Gastrocnemius medialis (tissue), 4 donors: ENCODE results near the gene ZFAND2B. TPM values are rescaled to one million over a fixed set of nuclear protein-coding genes. Genes with fewer than 3 reads are reported as not detected.

Experiments
- ATAC-seq, 2 donors: fragments of 150-250 bp; one replicate each; pipeline ENCODE4 v1.9.1; 2016
- DNase-seq, 2 donors: peaks; one replicate each; pipeline ENCODE4 v3.0.0-alpha.2; 2019
- H3K27ac ChIP-seq, 4 donors: fragments of 200-600 bp; sonication (generic); 1 replicate in 1 of 4; 2 replicates in 3 of 4; pipeline ENCODE4 v1.5.1; 2016 to 2018; ENCODE audit warnings: mild to moderate bottlenecking in 2 of 4, moderate library complexity in 1 of 4
- H3K27me3 ChIP-seq, 3 donors: fragments of 200-600 bp; sonication (generic) in 2 of 3; 1 replicate in 1 of 3; 2 replicates in 2 of 3; pipeline versions ENCODE4 v1.5.1 to v1.6.0; 2016 to 2019; ENCODE audit warnings: mild to moderate bottlenecking in 1 of 3, moderate library complexity in 1 of 3
- H3K36me3 ChIP-seq, 2 donors: fragments of 200-600 bp; sonication (generic) in 1 of 2; one replicate each; pipeline ENCODE4 v1.5.1; 2017 to 2018
- H3K4me1 ChIP-seq, 2 donors: fragments of 200-600 bp; sonication (generic) in 1 of 2; one replicate each; pipeline ENCODE4 v1.5.1; 2016 to 2017; ENCODE audit warnings: mild to moderate bottlenecking in 2 of 2
- H3K4me3 ChIP-seq, 4 donors: fragments of 200-600 bp; sonication (generic) in 3 of 4; 1 replicate in 1 of 4; 2 replicates in 3 of 4; pipeline ENCODE4 v1.5.1; 2016 to 2019; ENCODE audit warnings: mild to moderate bottlenecking in 2 of 4
- H3K9me3 ChIP-seq, 3 donors: fragments of 200-600 bp; sonication (generic) in 2 of 3; 1 replicate in 1 of 3; 2 replicates in 2 of 3; pipeline ENCODE4 v1.5.1; 2016 to 2019
- POLR2A ChIP-seq, 2 donors: fragments of 450-650 bp; IDR thresholded peaks; one replicate each; pipeline ENCODE4 v1.6.1; 2017; ENCODE audit warnings: antibody characterized with exemption in 2 of 2, mild to moderate bottlenecking in 2 of 2, moderate library complexity in 2 of 2
- in situ Hi-C, 4 donors: fragments of 200-750 bp; cut with MboI; loops; one replicate each; pipeline versions ENCODE4 v1.15.0 to v1.8.0; 2017; ENCODE audit warnings: low sequenced_read_pairs in 4 of 4
- intact Hi-C: fragments of 100-400 bp; cut with DNase I; formaldehyde crosslinking; loops from one replicate; pipeline ENCODE4 v1.15.1; 2023; ENCODE audit warnings: low total_unique reads
- total RNA-seq, 4 donors: library from RNA; depleted of rRNA; stranded (reverse); fragments of >200 nt; gene quantifications; one replicate each; pipeline versions ENCODE4 v1.1.0 to v1.2.3, GENCODE V29; 2016
- TF ChIP-seq, protein P1 (sequence below), 5 experiments: fragments of 450-650 bp in 3 of 5; fragments of 200-600 bp in 2 of 5; sonication (generic) in 2 of 5; IDR thresholded peaks in 4 of 5; conservative IDR thresholded peaks in 1 of 5; 1 replicate in 4 of 5; 2 replicates in 1 of 5; pipeline ENCODE4 v1.5.1; 2016 to 2019; ENCODE audit warnings: antibody characterized with exemption in 5 of 5, mild to moderate bottlenecking in 3 of 5, moderate library complexity in 3 of 5

ZFAND2B gene
- total RNA-seq, 4 donors from 2014 or later = 33.2 to 60.8 (median 41.2) TPM

DNA sequence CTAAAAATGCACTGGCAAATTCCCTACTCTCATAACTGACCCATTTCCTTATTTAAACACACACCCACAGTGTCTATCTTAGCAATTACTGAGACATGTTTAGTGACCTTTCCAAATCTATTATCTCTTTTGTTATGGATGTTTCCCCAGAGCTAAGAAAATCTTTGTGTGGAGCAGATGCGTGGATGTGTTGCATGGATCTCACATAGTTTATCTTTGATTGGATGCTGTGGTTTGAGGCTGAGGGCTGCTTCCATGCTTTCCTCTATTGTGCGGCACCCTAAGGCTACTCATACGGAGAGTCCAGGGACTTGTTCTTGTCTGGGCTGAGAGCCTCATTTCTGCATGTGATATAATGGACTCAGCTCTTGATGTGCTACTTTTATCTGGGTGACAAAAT, 27.7 kb downstream of the ZFAND2B start:
- intact Hi-C loops = no loop called here
- H3K36me3 ChIP-seq = peaks cover 0 to 66% of the 10 kb centered on the region in 2 donors

DNA sequence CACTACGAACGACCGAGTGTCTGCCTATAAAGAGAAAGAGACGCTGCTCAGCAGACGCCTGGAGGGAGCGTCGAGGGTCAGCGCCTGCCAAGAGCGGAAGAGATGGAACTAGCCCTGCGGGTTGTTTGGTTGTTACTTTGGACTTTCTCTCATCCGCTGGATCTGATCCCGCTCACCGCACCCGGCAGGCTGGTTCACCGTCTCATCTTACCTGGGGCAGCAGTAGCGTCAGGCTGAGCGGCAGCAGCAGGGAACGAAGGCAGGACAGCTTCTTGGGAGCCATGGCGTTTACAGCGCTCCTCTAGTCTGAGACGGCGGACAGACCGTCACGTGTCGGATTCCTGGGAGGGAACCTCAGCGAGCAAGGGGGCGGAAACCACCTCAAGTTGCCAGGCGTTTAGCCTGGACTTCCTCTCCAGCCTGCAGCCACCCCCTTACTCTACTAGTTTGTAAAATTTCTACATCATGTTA, 36.7 kb downstream of the ZFAND2B start:
- Histone ChIP-seq H3K4me1 (peaks cover 26 to 27% of the 10 kb centered on the region in 2 donors), H3K4me3 (no peak overlapping the region), H3K9me3 (no peaks in the 10 kb centered on the region), H3K36me3 (peaks cover 0 to under 1% of the 10 kb centered on the region in 2 donors), H3K27ac (no peak overlapping the region), H3K27me3 (no peaks in the 10 kb centered on the region)
- no peak for TF ChIP-seq POLR2A (IDR thresholded peaks at IDR 0.05)
- TF ChIP-seq, protein P1, sequence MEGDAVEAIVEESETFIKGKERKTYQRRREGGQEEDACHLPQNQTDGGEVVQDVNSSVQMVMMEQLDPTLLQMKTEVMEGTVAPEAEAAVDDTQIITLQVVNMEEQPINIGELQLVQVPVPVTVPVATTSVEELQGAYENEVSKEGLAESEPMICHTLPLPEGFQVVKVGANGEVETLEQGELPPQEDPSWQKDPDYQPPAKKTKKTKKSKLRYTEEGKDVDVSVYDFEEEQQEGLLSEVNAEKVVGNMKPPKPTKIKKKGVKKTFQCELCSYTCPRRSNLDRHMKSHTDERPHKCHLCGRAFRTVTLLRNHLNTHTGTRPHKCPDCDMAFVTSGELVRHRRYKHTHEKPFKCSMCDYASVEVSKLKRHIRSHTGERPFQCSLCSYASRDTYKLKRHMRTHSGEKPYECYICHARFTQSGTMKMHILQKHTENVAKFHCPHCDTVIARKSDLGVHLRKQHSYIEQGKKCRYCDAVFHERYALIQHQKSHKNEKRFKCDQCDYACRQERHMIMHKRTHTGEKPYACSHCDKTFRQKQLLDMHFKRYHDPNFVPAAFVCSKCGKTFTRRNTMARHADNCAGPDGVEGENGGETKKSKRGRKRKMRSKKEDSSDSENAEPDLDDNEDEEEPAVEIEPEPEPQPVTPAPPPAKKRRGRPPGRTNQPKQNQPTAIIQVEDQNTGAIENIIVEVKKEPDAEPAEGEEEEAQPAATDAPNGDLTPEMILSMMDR (IDR thresholded peaks at IDR 0.05 in 4 of 5, conservative IDR thresholded peaks at IDR 0.05 in 1 of 5) = no peak
- no peak for DNase-seq
- ATAC-seq = no peak
- in situ Hi-C loops (no loop called here), intact Hi-C loops (no loop called here)

More for the DNA sequence above, 27.7 kb downstream of the ZFAND2B start:
- in situ Hi-C loops = no loop called here
- no peak for ATAC-seq
- no peak overlapping the region for H3K4me3 ChIP-seq
- DNase-seq = no peak
- TF ChIP-seq, protein P1 (IDR thresholded peaks at IDR 0.05 in 4 of 5, conservative IDR thresholded peaks at IDR 0.05 in 1 of 5) = no peak
- TF ChIP-seq POLR2A (IDR thresholded peaks at IDR 0.05) = no peak
- H3K9me3 ChIP-seq = no peaks in the 10 kb centered on the region
- no peak overlapping the region for H3K27ac ChIP-seq
- H3K4me1 ChIP-seq = peaks cover 10 to 12% of the 10 kb centered on the region in 2 donors
- no peaks in the 10 kb centered on the region for H3K27me3 ChIP-seq

DNA sequence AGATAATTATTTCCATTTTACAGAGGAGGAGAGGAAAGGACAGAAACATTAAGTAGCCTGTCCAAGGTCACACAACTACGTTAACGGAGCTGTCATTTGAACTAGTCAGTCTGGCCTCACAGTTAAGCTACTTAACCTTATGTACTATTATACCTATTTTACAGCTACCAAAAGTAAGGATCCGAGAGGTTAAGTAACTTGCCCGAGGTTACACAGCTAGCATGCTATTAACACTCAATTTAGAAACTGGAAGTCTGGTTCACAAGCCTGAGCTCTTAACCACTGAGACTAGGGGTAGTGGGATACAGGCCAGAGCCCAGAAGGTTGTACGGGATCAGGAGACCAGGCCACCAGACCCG, 38.2 kb downstream of the ZFAND2B start:
- in situ Hi-C loops = no loop called here
- Histone ChIP-seq H3K4me1 (peaks cover 38 to 41% of the 10 kb centered on the region in 2 donors), H3K27ac (peak overlapping the region; percentile 83 to 99 (median 96)), H3K9me3 (no peaks in the 10 kb centered on the region), H3K4me3 (peak overlapping the region; percentile 65 to 98 (median 82)), H3K36me3 (peaks cover 0 to 14% of the 10 kb centered on the region in 2 donors), H3K27me3 (no peaks in the 10 kb centered on the region)
- no peak for TF ChIP-seq POLR2A (IDR thresholded peaks at IDR 0.05)
- TF ChIP-seq, protein P1 (IDR thresholded peaks at IDR 0.05 in 4 of 5, conservative IDR thresholded peaks at IDR 0.05 in 1 of 5) = no peak
- intact Hi-C loops = loop anchor here (1.0 to 5.0 kb wide), 3 partner anchors 15 to 353 kb away; partner anchors contain the start of genes ANKZF1, ATG9A, CNPPD1 and STK11IP
- ATAC-seq (no peak), DNase-seq (no peak)

DNA sequence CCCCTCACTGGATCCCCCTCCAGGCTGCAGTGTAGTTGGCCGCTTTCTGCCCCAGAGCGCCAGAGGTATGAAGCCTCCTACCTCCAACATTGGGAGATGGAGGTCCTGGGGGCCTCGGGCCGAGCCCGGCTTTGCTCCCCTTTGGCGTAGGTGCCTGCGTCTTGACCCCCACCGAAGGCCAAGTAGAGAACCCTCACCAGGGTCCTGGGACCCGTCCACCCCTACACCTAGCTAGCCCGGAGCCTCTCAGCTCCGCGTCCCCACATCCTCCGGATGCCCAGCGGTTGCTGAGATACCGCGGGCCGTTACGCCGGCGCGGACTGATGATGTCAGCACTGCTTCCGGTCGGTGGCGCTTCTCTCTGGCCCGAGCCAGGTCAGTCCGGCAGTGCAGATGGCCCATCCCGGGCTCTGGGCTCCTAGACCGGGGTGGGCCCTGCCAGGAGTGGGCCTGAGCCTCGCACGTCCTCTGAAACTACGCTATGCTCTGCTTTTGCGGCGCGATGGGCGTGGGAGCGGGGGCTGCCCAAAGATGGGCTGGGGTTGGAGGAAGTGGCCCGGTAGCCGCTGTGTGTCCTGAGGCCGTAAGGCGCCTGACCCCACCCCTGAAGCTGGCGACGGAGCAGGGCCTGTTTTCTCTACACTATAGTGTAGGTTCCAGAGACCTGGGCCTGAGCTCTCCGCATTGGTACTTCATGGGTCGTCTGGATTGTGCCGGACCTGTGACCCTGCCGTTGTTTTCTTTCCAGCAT, 38.7 kb downstream of the ZFAND2B start, which contains the start of the genes GLB1L and STK16:
Gene GLB1L, minus strand, starts transcription at position 297 of the 751 bp plus-strand sequence. CDS start 1,871 bp downstream, outside the sequence.
Gene STK16, plus strand, starts transcription at position 332 of the 751 bp plus-strand sequence. CDS start 521 bp downstream, outside the sequence.
- ATAC-seq = peak; percentile 89 to 90
- TF ChIP-seq POLR2A (IDR thresholded peaks at IDR 0.05) = peak; percentile 76 to 89
- TF ChIP-seq, protein P1 (IDR thresholded peaks at IDR 0.05 in 4 of 5, conservative IDR thresholded peaks at IDR 0.05 in 1 of 5) = no peak
- H3K27ac ChIP-seq = peak within 1 kb of the TSS; percentile 83 to 99 (median 96)
- DNase-seq = peak; percentile 85 to 91
- peak within 1 kb of the TSS; percentile 65 to 98 (median 82) for H3K4me3 ChIP-seq
- intact Hi-C loops = loop anchor here (1.0 to 5.0 kb wide), 3 partner anchors 16 to 352 kb away; partner anchors contain the start of genes ANKZF1, ATG9A, CNPPD1 and STK11IP
- no peaks in the 10 kb centered on the region for H3K27me3 ChIP-seq
- H3K9me3 ChIP-seq = no peaks in the 10 kb centered on the region
- H3K4me1 ChIP-seq = peaks cover 43 to 47% of the 10 kb centered on the region in 2 donors
- in situ Hi-C loops = no loop called here
- H3K36me3 ChIP-seq = peaks cover 0 to 20% of the 10 kb centered on the region in 2 donors
